ENCODE measurements around the gene LDLRAD1.
"Not testable (repeated sequence)": the region's sequence is repeated elsewhere in the genome, so short reads cannot be mapped to it uniquely, and the experiment has no call there.

The LDLRAD1 gene, protein sequence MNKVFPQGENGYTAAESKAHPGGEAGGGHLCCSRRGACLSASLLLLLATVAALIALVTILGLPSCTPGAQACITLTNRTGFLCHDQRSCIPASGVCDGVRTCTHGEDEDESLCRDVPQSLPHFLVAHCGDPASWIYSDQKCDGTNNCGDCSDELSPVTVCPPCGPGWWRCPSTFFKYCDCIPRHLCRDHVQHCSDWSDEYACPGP

DNA sequence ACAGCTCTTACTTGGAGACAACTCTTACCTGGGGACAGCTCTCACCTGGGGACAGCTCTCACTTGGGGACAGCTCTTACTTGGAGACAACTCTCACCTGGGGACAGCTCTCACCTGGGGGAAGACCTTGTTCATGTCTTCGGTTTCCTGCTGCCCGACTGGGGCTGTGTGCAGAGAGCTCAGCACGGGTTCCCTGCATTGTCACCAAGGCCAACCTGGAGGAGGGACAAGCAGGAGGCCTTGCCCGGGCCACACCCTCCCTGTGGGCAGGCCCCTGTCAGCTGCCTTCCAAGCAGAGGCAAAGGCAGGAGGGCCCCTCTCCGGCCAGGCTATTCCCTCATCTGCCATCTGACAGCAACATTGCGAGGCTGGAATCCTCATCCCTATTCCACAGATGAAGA is at the start of gene LDLRAD1:
Gene LDLRAD1 (minus strand): TSS at position 208 of the 400 bp plus-strand sequence. CDS start 74 bp downstream, at position 134.
- no peak for DNase-seq (ENCODE audit: low spot score)

DNA sequence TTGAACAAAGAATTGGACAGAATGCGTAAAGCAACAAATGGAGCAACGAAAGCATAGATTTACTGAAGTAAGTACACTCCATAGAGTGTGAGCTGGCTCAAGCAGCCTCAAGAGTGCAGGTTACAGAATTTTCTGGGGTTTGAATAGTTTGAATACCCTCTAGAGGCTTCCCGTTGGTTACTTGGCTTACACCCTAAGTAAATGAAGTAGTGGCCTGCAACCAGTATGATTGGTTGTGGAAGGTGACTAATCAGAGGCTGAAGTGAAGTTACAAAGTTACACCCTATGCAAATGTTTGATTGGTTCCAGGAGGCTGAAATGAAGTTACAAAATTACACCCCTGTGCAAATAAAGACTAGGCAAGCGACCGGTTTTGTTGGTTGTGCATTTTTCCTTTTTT is 46.3 kb upstream of the LDLRAD1 start:
- DNase-seq (ENCODE audit: low spot score): no peak

DNA sequence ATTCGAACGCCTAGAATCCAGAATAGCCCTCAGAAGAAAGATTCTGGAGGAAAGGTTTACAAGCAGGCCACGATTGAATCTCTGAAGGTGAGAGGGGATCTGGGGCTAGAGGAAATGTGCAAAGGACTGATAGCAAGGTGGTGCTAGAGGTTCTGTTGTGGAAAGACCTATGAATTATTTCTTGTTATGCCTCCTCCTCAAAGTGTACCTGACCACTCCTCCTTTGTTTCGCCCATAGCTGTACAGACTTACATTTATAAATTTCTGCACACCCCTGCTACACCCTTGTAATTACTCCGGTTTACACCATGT is 36.4 kb upstream of the LDLRAD1 start:
- DNase-seq (ENCODE audit: low spot score): no peak

DNA sequence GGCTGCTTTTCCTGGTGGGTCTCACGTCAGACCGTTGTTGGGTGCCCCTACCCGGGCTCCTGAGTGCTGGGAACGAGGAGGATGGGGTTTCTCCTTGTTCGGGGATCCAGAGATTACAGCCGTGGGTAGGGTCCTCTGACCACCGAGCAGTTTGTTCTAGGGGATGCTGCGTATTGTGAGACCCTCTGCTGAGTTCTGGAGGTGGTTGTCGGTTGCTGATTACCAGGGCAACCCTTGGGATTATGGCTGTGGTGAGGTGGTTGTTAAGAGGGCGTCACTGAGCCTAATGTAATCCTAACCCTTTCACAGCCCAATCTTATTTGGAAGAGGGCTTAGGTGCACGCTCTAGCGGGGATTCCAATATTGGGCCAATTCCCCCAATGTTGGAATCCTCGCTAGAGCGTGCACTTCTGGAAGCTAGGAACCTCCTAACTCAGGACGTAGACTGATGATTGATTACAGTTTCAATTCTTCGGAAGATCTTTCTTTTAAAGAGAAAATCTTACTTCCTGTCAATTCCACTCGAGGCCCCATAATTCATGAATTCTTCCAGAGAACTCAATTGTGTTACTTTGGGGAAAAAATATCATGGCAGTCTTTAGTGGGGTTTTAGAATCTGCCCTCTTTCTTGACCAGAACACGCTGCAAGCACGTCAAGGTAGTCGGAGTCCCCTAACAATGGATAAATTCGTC is 35.9 kb upstream of the LDLRAD1 start:
- no peak for DNase-seq (ENCODE audit: low spot score)

DNA sequence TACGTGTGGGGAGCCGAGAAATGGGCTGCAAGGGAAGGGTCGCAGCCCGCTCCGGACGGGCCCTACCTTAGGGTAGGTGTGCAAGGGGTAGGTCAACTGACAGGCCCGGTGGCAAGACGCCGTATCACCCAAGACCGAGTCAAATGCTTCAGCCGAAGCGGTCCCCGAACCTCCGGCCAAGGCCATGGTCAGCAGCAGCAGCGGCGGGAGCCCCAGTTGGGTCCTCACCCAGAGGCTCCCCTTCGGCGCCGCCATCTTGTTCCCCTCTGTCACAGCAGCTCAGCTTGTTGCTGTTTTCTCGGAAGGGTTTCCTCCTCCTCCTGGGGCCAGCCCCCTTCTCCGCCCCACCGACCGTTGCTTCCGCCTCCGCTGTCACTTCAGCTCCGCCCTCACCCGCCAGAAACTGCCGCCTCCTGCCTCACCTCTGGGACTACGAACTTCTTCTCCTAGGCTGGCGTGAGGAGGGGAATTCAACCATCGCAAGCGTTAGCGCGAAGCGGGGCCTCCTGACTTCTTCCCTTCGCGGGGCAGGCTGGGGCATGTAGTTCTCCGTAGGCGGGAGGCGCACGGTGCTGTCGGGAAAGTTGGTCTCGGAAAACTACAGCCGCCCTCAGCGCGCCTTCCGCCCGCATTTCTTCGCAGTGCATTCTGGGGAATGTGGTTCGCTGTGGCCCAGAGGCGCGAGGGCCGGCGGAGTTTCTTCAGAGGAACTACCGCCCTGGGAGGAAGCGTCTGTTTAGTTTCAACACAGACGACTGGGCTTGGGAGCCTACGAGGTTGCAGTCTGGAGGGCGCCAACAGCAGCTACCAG is 35.2 kb upstream of the LDLRAD1 start, which contains the start of the genes TCEANC2 and TMEM59:
Gene TCEANC2 (plus strand): TSS at position 675 of the 811 bp plus-strand sequence. CDS start 815 bp downstream, outside the sequence.
Gene TMEM59 (minus strand): TSS at position 271 of the 811 bp plus-strand sequence. CDS start 16 bp downstream, at position 255.
- DNase-seq (ENCODE audit: low spot score): peak; percentile 98

DNA sequence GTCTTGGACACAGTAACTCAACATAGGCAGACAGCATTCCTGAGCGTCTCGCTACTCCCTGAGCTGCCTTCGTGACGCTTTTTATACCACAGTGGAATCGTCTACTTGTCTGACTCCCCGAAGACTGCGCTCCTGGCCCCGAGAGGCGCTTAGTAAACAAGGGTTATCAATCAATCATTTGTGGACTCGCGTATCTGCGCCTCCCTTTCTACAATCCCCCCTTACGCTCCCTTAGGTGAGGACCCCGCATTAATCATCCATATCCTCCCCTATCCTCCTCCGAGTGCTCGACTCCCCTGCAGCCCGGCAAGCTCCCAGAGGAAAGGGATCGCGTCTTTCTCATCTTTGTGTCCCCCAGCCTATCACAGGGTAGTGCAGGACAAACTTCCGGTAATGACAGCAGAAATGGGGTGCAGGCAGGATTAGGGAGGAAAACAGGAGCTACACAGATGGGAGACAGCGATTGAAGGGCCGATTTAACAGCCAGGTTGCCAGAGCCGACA is 34.5 kb upstream of the LDLRAD1 start:
- DNase-seq (ENCODE audit: low spot score): peak; percentile 15

DNA sequence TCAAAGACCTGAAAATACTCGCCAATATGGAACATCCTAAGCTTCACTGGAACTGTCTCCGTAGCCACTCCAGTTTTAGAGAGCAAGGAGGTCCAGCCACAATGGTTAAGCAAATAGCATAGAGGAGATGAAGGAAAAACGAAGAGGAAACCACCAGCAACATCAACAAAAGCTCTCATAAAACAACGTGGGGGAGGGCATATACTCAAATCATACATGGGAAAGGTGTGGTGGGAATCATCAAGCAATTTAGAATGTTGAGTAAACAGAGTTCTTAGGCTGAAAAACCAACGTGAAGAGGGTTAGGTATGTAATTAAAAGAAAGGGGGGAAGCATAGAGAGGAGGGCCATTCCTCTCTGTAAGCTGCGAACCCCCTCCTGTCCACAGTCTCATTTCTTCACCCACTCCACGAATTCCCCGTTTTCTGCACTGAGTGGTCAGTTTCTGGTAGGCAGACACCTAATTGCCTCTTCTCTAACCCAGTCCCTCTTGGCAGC is 34.0 kb upstream of the LDLRAD1 start:
- DNase-seq (ENCODE audit: low spot score): no peak

DNA sequence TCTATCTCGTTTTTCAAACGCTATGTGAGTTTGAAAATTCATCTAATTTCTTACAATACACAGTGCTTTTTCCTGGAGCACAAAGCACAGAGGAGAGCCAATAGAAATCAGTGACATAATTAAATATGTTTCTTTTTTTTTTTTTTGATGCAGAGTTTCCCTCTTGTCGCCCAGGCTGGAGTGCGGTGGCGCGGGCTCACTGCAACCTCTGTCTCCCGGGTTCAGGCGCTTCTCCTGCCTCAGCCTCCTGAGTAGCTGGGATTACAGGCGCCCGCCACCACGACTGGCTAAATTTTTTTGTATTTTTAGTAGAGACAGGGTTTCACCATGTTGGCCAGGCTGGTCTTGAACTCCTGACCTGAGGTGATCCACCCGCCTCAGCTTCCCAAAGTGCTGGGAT is 32.4 kb upstream of the LDLRAD1 start:
- not testable (repeated sequence) for DNase-seq (ENCODE audit: low spot score)

DNA sequence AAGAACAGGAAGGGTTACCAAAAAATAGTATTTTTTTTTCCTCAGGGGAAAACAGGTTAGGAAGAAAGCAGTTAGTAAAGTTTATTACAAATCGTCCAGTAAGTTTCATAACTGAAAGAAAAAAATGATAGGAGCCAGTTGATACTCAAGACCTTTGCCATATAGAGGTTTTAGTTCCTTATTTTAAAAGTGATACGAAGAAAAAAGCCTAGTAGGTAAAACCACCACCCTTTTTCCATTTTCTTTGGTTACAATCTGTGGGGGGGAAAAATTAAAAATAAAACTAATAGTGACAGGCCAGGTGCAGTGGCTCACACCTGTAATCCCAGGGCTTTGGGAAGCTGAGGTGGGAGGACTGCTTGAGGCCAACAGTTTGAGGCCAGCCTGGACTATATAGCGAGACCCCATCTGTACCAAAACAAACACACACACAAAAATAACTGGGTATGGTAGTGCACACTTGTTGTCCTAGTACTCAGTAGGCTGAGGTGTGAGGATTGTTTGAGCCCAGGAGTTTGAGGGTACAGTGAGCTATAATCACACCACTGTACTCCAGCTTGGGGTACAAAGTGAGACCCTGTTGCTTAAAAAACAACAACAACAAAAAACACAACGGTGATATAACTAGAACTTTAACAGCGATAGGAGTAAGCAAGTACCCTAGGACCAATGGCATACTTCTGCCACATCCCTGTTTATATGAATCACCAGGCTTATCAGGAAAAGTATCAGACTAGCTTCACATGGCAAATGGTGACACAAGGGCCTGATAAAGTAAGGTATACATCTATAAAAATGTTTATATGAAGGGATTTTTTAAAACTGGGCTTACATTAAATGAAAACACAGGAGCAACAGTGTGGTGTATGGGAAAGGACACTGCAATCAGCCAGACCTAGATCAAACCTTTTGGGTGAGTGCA is 29.7 kb upstream of the LDLRAD1 start:
- DNase-seq (ENCODE audit: low spot score): no peak

DNA sequence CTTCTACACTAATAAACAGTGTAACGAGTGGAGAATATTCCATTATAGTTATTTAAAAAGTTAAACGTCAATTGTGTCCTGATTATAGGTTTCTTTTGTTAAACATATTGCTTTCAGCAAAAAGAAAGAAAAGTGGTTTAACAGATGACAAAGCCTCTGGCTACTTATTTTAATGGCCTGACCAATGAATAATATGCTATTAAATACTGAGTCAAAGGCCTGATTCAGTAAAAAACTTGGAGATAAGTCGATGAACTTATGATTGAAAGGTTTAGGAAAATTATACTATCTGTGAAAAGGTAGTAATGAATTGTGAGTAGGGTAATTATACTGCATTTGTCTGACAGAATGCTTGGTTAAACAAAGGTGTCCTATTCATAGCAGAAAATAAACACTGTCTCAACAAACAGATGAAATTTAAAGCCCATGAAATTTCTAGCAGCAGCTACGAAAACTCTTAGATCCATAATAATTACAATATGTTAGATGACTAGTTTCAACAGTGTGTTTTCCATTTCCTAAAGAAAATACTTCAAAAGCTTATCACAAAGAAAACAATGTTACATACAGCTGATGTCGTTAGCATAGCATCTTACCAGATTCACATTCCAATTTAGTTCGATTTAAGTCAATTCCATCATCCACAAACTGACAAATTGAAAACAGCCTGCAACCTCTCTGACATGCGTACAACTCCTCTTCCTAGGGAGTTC is 28.8 kb upstream of the LDLRAD1 start:
- no peak for DNase-seq (ENCODE audit: low spot score)

DNA sequence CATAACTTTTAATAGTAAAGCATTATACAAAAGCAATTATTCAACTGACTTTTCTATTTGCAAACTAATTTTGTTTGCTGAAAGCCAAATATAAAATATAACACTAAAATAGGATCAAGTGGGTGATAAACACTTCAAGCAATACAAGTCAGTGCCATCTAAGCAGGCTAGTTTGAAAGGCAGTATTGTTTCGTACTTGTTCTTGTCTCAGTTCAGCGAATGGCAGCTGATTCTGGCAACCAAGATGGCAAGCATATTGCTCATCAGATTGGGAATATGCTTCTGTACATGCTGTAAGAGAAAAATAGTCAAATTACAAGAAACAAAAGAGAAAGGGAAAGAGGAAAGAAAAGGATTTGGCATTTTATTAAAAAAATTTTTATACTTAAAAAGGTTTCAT is 27.5 kb upstream of the LDLRAD1 start:
- DNase-seq (ENCODE audit: low spot score): no peak

DNA sequence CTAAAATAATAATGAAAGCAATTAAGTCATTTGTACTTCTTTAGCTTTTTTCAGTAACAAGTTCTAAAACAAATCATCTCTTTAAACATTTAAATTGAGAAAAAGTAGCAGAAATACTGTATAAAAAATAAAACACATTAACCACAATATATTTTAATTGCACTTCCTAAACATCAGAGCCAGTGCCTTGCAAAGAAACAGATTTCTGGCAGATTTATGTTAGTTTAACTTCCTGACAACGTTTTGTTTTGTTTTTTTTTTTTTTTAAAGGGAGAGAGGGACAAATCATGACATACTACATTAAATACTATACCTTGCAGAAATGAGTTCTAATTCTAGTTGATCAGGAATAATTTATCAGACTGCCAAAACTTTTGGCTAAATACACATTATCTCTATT is 23.8 kb upstream of the LDLRAD1 start:
- DNase-seq (ENCODE audit: low spot score): no peak

DNA sequence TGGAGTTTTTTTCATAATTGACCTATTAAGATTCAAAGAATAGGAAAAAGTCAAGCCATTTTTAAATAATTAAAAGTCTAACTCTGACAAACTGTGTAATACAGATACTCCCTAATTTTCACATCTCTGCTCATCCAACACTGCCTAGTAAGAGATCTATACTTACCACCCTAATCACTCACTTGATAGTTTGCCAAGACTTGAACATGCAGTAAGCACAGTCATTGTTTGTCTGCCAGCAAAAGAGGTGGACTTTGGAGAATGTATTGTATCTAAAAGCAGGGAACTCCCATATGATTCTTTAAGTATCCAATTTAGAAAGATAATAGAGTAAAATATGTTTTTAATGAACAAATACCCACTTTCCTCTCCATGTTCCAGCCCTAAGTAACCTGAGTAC is 19.5 kb upstream of the LDLRAD1 start:
- DNase-seq (ENCODE audit: low spot score): no peak

DNA sequence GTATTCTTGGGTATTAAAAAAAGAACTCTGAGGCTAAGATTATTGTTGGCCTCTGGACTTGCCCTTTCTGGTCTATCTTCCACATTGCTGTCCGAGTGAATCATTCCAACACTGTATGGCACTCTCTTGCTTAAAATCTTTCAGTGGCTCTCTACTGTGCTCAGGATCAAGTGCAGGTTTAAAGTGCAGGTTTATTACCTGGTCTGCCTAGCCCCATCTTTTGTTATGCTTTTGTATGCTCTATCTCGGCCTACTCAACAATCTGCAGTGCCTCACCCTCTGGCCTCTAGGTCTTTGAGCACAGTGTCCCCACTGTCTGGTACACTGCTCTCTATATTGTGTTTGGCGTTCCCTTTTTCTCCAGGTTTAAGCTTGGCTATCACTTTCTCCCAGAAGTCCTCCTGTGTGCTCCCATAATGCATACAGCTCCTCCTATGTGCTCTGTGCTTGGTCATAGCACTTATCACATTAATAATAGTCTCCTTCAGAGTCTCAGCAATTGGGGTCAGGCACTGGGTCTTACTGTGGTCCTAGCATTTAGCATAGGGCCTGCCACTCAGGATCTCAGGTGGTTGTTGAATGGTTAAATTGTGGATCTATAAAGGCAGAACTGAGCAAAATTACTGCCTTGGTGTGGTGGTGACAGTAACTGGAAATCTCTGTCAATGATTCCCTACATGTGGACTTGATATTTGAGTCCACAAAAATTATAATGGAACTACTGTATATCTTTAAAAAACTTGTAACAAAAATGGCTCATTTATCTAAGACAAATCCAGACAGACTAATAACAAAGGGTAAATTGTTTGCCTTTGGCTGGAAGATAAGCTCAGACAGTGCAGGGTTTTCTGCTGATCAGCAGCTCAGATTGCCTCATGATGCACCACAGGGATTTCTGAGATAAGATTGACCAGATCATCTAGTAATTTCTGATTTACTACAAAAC is 10.6 kb upstream of the LDLRAD1 start:
- no peak for DNase-seq (ENCODE audit: low spot score)

DNA sequence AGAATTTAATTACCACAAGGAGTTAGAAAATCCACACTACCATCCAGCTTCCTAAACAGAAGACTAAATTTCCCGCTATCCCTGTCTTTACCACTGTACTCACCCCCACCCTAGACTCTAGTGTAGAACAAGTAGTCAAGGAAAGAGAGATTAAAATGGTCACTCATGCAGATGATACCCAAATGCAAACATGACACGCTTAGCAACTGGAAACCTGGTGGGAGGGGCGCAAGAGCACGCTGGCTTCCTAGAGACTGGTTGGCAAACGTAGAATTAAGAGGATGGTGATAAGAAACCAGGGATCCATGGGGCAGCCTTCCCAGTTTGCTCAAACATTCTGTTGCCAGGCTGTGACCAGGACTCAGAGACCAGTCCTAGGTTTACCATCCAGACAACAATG is 9.9 kb upstream of the LDLRAD1 start:
- DNase-seq (ENCODE audit: low spot score): no peak

DNA sequence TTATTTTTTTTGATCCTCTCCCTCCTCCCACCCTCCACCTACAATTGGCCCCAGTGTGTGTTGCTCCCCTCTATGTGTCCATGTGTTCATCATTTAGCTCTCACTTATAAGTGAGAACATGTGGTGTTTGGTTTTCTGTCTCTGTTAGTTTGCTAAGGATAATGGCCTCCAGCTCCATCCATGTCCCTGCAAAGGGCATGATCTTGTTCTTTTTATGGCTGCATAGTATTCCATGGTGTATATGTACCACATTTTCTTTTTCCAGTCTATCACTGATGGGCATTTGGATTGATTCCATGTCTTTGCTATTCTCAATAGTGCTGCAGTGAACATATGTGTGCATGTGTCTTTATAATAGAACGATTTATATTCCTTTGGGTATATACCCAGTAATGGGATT is 6.8 kb upstream of the LDLRAD1 start:
- DNase-seq (ENCODE audit: low spot score): not testable (repeated sequence)

DNA sequence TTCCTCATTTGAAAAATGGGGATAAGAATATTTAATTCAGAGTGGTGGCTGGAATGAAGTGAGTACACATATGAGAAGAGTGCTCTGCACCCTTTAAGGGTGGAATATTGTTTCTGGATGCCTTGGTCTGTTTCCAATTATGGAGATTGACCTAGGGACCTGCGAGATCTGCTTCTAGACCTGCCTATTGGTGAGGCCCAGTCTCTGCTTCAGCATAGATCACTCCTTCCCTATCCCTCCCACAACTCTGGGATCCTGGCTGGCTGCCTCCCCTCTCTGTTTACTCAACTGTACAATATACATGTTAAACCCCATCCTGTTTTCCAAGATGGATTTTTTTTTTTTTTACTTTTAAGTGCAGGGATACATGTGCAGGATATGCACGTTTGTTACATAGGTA is 6.4 kb upstream of the LDLRAD1 start:
- no peak for DNase-seq (ENCODE audit: low spot score)

DNA sequence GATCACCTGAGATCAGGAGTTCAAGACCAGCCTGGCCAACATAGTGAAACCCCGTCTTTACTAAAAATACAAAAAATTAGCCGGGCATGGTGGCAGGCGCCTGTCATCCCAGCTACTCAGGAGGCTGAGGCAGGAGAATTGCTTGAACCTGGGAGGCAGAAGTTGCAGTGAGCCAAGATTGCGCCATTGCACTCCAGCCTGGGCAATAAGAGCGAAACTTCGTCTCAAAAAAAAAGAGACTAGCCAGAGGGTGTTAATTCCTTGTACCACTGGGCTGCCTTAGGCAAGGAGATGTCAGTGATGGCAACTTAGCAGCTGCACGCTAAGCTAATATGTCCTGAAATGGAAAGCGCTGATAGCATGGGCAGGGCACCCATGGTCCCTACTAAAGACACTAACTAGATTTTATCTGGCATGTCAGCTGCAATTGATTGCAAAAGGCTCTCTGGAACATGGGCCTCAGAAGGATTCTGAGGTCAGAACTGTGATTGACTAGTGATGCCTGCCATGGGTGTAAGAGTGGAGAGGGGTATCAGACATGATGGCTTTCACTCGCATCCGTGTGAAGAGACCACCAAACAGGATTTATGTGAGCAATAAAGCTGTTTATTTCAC is 1.7 kb upstream of the LDLRAD1 start:
- not testable (repeated sequence) for DNase-seq (ENCODE audit: low spot score)

DNA sequence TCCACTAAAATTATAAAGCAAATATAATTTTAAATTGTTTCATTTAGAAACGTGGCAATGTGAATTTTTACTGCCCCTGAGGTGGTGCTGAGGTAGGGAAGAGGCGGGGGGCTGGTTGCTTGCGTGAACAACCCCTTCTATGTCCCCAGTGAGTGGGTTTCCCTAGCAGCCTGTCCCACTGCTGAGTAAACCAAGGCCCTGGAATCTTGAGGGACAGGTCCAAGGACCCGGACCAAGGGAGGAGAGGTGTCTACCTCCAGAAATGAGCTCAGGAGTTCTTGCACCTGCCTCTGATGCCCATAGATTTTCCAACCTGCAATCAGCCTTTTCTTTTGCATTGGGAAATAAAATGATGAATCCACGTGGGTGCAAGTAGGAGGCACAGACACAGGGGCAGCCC is 649 bp upstream of the LDLRAD1 start:
- no peak for DNase-seq (ENCODE audit: low spot score)
